NOMO-1 treated with dmso at 0.1 percent for 144 hours (cell line): ENCODE measurements around the gene AP5S1.

Experiments used
- DNase-seq: peaks from one replicate; lab custom pipeline; 2025; ENCODE audit not compliant: unreplicated experiment; lab: John Stamatoyannopoulos, UW

Gene AP5S1, protein sequence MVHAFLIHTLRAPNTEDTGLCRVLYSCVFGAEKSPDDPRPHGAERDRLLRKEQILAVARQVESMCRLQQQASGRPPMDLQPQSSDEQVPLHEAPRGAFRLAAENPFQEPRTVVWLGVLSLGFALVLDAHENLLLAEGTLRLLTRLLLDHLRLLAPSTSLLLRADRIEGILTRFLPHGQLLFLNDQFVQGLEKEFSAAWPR

DNA sequence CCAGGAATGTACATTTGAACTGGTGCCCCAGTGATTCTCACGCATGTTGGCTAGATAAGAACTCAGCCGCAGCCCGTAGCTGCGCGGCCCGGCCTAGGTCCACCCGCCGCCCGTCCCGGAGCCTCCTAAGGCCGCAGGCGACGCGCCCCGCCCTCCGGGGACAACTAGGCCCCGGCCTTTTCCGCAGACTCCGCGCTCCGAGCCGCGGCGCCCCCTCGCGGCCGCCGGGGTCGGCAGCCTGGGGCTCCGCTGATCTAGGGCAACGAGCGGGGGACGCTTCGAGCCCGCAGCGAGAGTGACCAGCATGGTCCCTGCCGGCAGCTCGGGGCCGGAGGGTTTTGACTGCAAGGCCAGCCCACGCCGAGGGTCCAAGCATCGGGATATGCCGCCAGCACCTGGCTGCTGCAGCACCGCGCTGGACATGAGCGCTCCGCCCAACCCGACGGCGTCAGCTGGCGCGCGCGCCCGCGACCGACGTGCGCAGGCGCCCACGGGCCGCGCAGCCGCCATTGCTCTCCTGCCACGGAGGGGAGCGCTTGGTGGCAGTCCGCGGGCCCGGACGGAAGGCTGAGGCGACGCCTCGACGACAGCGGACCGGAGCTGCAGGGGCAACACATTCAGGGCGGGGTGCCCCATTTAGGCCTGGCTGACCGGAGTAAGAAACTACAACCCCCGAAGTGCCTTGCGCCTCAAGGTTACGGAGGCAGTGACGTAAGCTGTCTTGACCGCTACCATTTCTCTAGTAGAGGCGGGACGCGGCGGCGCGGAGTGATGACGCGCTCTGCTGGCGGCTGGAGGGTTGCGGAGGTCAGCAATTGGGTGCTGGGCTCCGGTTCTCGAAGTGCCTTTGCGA, at the start of gene AP5S1:
TSS of gene AP5S1 (plus strand) at position 500 of the 853 bp plus-strand sequence. CDS start 1,571 bp downstream, outside the sequence.
- DNase-seq: peak; percentile 93

GRCh38 chr20:3771552-3772058, 48.7 kb upstream of the AP5S1 start:
- no peak for DNase-seq

GRCh38 chr20:3775457-3776108, 44.8 kb upstream of the AP5S1 start:
- no peak for DNase-seq

- DNase-seq: no peak
These were observed 43.0 kb upstream of the AP5S1 start for GRCh38 chr20:3777381-3777715.

- DNase-seq: no peak
These were observed 42.4 kb upstream of the AP5S1 start for GRCh38 chr20:3777716-3778629.

DNA sequence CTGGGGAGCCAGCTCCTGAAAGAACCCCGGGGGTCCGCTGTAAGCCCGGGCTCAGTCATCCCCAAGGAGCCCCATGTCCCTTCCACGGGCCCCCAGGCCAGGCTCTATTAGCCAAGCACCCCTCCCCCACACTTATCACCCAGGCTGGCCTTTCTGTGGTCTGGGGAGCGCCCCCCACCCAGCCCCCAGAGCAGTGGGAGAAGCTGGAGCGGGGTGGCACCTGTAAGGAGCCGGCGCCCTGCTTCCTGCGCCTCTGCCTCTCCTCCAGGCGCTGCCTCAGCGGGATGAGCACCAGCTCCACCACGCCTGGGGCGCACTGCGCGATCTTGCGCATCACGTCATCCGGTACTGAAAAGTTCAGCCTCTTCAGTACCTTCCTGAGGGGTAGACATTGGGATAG, 41.4 kb upstream of the AP5S1 start:
- no peak for DNase-seq

GRCh38 chr20:3781153-3781910, 39.0 kb upstream of the AP5S1 start, which contains the start of gene SPEF1:
Gene SPEF1 (minus strand): TSS chr20:3781448. CDS start chr20:3781287, 161 bp downstream.
- peak; percentile 88 for DNase-seq

DNA sequence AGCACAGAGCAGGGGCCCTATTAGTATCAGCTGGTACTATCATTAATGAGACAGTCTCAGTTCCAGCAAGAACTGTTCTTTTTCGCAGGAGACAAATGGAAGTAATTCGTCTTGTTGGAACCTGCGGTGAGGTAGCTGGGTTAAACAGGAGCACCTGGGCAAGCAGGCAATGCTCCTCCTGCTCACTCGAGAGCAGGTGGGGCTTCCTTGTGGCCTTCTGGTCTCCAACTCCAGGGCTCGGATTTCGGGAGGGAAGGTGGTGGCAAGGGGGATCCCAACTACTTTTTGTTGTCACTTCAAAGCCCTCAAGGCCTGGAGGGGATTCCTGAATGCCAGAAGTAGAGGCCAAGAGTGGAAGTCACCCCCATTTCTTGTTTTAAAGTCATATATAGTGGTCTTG, 37.8 kb upstream of the AP5S1 start:
- DNase-seq: no peak

GRCh38 chr20:3783068-3783489, 37.3 kb upstream of the AP5S1 start:
- DNase-seq: no peak

DNA sequence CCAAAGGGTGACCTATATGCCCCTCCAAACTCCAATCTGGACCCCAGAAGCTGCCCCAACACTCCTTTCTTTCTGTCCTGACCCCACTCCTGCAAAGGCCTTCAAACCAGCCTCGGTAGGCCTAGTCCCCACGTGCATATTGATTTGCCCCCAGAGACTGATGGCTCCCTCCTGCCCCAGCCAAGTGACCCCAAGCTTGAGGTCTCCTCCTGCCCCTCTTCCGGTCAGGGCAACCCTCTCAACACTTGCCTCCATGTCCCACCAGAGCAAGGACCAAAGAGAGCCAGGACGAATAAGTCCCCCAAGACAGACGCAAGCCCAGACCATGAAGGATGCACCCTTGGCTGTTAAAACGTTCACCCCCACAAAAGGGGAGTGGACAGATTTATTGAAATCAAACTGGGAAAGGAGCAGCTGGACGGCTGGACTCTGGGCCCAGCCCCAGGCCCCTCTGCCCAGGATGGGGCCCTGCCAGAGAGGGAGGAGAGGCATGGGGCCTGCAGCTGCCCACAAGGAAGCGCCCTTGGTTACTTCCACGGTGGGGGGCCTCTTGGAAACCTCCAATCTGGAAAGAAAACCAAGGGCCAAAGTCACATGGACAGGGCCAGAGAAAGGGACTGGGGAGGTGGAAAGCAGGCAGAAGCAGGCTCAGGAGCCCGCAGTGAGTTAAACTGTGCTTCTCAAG, 36.7 kb upstream of the AP5S1 start:
- no peak for DNase-seq

GRCh38 chr20:3784216-3784853, 36.0 kb upstream of the AP5S1 start:
- DNase-seq: no peak

- DNase-seq: no peak
These were observed 35.5 kb upstream of the AP5S1 start for GRCh38 chr20:3784863-3785239.

DNA sequence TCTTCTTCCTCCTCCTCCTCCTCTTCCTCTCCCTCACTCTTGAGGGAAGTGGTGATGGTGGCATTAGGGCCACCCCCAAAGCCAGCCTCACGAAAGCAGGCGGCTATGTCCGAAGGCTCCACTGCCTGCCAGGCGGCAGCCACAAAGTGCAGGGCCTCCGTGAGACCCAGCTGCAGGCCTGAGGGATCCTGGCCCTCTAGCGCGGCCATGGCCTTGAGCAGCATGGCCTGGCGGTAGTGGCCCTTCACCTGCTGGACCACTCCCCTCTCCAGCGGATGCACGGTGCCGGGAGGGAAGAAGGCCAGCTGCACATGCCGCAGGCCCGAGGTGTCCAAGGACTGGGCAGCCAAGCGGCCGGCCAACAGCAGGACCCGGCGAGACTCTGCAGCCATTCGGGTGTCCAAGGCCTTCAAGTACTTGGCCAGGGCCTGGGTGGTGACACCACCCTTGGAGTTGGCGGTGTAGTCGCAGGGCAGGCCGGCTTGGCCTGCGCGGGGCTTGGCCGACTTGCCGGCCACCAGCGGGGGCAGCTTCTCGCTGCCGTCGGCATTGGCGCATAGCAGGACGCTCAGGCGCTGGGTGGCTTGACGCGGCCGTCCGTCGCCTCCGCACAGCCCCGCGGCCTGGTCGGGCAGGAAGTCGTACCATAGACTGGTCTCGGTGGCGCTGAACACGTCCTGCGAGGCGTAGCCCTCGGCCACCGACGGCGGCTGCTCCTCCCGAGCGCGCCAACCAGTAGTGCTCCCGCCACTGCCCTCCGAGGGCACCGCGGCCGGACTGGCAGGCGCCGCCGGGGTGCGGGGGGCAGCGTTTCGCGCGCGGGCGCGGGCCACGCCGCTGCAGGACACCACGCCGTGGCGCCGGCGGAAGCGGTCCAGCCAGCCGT, 34.9 kb upstream of the AP5S1 start:
- DNase-seq: no peak

- no peak for DNase-seq
These were observed 34.2 kb upstream of the AP5S1 start for GRCh38 chr20:3786126-3786484.

DNA sequence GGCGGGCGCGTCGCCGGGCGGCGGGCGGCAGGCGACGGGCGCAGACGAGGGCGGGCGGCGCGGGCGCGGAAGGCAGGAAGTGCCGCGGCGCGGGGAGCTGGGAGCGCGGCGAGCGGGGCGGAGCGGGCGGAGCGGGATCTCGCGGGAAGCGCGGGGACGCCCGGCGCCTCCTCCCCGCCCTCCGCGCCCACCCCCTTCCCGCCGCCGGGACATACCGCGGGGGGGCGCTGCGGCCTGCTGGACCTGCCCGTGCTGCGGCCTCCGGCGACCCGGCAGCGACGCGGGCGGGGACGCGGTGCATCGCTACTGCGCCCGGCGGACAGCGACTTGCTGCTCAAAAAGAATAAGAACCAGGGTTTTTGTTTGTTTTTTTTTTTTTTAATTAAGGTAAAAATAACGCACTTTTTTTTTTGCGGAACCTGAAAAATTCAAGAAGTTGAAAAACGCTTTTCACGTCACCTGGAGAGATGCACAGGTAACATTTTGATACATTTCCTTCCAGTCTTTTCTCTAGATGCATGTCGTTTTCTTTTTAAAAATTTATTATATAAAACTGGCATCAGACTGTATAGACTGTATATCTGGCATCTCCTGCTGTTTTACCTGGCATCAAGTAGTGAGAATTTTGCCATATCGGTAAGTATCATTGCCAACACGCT, 33.6 kb upstream of the AP5S1 start, which contains the start of gene CENPB:
TSS of gene CENPB (minus strand) at position 76 of the 659 bp plus-strand sequence. CDS start 257 bp downstream, outside the sequence.
- peak; percentile 80 for DNase-seq

- DNase-seq: no peak
These were observed 32.9 kb upstream of the AP5S1 start for GRCh38 chr20:3787324-3788014.

DNA sequence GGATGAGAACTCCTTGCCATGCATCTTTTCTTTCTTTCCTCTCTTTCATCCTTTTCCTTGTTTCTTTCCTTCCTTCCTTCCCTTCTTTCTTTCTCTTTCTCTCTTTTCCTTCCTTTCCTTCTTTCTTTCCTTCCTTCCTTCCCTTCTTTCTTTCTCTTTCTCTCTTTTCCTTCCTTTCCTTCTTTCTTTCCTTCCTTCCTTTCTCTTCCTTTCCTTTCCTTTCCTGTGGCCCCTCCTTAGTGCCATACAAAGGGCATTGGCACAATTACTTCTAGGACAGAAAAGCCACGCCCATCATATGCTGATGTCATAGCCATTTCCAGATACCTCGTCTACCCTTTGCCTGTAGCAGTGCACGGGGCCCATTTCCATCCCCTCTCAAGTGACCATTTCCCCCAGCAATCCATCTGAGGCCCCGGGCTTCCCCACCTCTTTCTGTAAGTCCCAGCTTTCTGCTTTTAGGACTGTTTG, 31.6 kb upstream of the AP5S1 start:
- no peak for DNase-seq
